DMS153 treated with DMSO at 0.1 percent for 48 hours (cell line): Measurements from ENCODE around the gene KLF16.

ENCODE experiments used
- DNase-seq: peaks from one replicate; lab custom pipeline; 2025; ENCODE audit not compliant: unreplicated experiment; lab: John Stamatoyannopoulos, UW

KLF16 gene

GRCh38 chr19:1809678-1810077 is 53.7 kb downstream of the KLF16 start:
- no peak for DNase-seq

- DNase-seq, result no peak
These were observed 55.0 kb downstream of the KLF16 start for GRCh38 chr19:1808395-1808731.

GRCh38 chr19:1807695-1808394 is 55.5 kb downstream of the KLF16 start:
- no peak for DNase-seq

GRCh38 chr19:1807030-1807694 is 56.2 kb downstream of the KLF16 start:
- no peak for DNase-seq

GRCh38 chr19:1806184-1807029 is 57.0 kb downstream of the KLF16 start:
- no peak for DNase-seq

GRCh38 chr19:1805401-1806183 is 57.8 kb downstream of the KLF16 start:
- DNase-seq, result no peak

- no peak for DNase-seq
These were observed 58.5 kb downstream of the KLF16 start for GRCh38 chr19:1804858-1805257.
